DMS153 treated with DMSO at 0.1 percent for 48 hours (cell line): ENCODE measurements around the gene DKC1.

Source experiments
- DNase-seq: peaks from one replicate; lab custom pipeline; 2025; ENCODE audit not compliant: unreplicated experiment; lab: John Stamatoyannopoulos, UW

The DKC1 gene

DNA sequence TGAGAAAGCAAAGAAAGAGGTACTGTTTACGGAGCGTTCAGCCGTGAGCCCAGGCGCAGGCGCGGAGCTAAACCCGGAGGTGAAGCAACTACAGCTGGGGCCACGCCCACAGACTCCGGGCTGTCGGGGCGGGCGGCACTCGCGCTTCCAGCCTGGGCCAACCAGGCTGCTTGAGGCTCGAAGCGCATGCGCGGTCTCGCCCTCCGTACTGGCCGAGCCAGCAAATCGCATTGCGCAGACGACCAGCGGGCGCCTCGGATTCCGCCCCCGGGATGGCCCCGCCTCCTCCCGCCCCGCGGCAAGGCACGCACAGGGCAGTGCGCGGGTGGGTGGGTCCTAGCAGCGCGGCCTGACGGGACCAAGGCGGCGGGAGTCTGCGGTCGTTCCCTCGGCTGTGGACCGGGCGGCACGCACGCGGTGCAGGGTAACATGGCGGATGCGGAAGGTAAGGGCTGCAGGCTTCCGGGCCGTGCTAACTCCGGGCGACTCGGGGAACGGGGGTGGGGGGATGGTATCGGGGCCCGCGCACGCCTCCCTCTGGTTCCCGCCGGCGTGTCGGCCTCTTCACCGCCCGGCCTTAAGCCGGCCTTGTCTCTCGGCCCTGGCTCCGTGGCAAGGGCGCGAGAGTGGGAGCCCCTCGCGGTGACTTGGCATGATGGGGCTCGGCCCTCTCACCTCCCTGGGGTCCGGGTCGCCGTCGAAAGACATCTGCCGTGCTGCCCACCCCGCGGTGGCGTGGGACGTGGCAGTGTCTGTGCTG, at the start of gene DKC1:
Gene DKC1, plus strand, starts transcription at position 328 of the 760 bp plus-strand sequence. Its CDS starts 102 bp downstream, at position 430.
- peak; percentile 97 for DNase-seq

DNA sequence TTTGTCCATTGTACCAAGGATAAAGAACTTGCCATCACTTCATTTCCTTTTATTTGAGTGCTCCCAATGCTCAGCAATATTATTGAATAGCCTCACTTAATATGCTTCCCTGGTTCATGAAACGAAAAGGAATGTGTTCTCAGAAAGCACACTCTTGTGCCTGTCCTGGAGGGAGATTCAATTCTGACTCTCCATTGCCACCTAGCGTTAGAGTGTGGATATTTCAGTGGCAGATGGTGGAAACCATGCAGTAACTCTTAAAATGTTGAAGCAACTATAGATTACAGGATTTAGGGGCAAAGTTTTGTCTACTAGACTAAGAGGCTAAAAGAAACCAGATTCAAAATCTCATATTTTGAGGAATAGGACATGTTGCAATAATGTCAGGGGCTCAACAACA, 47.7 kb upstream of the DKC1 start:
- peak; percentile 48 for DNase-seq

DNA sequence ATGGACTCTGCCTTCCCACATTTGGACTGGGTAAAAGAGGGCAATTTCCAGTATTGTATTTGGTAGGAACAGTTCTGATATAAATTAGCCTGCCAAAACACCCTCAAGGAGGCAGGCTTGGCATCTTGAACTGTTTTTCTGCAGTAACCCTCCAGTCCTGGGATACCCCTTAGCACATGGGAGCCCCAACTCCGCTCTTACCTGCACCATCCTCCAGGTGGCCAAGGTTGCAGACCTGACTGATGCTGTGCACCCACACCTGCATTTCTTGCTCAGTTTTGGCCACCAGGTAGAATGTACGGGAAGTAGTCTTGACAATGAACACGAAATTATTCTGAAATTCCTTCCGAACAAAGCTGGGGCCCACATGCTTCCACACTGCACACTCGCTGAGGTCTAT, 46.8 kb upstream of the DKC1 start:
- DNase-seq: no peak

DNA sequence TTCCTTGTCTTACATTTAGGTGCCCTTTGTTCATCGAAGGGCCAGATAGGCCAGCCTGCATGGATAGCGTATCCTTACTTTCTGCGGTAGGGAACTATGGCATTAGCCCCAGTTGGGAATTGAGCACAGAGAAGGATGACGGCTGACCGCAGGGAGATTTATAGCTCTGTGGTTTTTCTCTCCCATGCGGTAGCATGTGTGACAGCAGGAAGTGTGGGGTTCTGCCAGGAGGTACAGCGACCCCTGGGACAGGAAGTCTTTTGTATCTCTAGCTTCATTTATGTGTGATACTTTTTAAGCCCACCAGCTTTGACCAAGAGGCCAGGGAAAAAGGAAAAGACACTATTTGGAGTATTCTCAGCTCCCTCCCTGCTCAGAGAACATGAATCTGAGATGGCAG, 44.8 kb upstream of the DKC1 start:
- DNase-seq: peak; percentile 71

DNA sequence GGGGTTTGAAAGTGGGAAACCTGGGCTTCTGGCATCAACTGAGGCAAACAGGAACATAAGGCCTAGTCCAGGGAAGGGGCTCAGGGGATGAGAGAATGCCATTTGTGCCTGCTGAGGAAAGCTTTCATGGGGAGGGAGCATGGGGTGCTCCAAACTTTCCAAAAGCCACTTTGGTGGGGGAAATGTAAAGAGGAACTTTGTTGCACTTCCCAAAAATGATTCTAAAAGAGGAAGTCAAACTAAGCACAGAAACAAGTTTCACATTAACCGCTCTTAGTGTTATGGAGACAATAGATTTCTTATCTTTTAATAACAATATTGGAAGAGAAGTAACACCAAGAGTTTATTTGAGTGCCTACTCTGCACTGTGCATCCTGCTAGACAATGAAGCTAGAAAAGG, 44.0 kb upstream of the DKC1 start:
- no peak for DNase-seq

DNA sequence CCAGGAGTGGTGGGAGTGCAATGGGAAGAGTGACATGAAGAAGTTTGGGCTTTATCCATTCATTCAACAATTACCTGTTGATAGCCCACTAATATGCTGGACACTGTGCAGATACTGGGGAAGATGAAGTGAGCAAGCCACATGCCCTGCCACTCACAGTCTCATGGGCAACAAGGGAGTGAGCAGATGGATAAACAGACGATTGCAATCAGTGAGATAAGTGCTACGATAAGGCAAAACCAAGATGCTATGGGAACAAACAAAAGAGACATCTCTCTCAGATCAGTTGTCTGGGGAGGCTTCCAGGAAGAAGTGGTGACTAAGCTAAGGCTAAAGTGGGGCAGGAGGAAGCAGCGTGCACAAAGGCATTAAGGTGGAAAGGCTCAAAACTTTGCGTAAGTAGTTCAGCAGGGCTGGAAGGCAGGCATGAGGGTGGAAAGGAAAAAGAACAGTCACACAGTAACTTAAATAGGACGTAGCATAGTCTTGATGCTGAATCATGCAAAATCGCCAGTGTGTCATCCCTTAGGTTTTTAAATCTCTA, 43.5 kb upstream of the DKC1 start:
- no peak for DNase-seq

DNA sequence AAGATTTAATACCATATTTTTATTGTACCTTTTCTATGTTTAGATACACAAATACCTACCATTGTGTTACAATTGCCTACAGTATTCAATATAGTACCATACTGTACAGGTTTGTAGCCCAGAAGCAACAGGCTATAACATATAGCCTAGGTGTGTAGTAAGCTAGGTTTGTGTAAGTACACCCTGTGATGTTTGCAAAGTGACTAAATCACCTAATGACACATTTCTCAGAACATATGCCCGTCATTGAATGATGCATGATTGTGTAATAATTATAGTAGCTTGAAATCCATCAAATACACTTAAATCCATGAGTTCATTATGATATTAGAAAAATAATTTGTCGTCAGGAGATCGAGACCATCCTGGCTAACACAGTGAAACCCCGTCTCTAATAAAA, 42.6 kb upstream of the DKC1 start:
- DNase-seq: no peak

DNA sequence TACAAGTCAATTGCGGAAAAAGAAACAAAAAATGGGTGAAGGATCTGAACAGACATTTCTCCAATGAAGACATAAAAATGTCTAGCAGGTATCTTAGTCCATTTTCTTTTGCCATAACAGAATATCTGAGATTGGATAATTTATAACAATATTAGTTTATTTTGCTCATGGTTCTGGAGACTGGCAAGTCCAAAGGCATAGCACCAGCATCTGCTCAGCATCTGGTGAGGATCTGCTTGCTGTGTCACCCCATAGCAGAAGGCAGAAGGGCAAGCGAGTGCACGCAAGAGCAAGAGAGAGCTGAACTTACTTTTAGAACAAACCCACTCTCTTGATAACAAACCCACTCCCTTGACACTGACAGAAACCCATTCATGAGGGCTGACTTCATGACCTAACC, 41.5 kb upstream of the DKC1 start:
- no peak for DNase-seq

DNA sequence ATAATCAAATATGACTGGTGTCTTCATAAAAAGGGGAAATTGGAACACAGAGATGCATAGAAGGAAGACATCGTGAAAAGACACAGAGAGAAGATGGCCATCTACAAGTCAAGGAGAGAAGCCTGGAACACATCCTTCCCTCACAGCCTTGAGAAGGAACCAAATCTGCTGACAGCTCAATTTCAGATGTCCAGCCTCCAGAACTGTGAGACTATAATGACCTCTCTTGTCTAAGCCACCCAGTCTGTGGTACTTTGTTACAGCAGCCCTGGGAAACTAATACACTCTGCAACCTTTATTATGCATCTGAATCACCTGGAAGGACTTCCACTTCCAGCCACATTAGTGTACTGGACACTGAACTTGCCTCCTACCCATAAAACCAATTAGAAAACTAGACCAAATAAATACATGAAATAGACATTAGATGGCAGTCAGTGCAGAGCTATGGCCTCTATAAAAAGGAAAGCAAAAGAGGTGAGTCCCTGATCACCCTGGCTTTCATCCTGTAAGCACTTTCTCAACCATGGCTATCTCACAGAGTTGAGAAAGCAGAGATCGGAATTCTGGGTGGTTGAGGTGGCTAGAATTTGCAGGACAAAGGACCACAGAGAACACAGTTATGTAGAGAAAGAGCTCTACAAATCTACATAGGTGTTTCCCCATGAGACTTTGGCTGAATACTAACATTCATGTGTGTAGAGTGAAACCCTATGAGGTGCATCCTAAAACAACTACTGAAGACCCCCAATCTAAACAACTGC, 37.5 kb upstream of the DKC1 start:
- no peak for DNase-seq

DNA sequence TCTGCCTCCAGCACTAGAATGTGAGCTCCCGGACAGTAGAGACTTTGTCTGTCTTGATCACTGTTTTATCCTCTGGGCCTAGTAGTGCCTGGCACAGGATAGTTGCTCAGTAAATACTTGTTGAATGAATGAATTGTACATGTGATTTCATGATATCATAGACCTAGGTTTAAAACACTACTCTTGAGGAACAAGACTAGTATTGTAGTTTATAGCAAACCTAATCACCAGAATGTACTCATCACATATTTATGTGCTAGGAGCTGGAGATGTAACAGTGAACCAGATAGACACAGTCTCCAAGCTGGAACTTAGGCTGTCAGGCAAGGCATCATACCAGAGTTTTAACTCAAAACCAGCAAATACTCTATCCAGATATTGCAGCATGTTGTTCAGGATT, 35.2 kb upstream of the DKC1 start:
- DNase-seq: no peak

DNA sequence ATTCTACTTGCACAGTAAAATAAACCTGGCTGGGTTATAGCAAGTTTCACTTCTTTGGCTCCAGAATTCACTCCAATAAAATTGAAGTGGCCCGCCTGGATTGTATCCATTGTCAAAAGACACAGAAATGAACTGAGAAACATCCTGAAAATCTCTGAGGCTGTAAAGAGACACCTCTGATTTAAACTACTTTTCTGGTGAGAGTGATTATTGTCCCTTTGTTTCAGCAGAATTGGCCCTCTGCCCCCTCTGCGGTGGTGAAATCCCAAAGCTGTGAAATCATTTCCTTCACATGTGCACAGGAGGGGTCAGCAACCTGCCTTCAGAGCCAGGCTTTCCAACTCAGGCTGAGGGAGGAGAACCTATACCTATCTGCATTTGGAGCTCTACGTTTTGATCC, 34.8 kb upstream of the DKC1 start:
- DNase-seq: no peak

DNA sequence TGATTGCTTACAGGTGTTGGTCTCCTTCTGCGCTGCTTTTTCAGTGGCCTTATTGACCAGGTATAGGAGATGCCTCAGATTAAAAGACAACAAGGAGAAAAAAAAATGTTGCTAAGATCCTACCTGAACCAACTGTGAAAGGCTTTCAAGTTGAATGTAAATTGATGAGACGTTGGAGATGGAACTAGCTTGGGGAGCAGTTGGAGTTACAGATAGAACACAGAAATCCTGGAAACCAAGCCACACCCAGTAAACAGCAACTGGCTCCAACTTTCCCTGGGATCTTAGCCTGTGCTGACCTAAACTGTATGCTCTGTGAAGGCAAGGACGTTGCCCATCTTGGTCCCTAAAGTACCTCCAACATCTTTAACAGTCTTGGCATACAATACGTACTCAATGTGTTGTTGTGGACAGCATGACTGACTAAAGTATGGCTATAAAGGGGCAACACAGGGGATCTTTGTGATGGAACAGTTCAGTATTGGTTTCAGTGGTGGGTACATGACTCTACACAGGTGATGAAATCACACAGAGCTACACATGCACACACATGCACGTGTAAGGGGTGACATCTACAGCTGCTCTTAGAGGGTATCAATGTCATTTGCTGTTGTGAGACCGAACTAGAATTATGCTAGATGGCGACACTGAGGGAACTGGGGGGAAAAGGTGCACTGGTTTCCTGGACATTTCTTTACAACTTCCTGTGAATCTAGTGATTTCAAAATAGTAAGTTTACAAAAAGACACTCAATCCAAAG, 34.1 kb upstream of the DKC1 start:
- DNase-seq: no peak

DNA sequence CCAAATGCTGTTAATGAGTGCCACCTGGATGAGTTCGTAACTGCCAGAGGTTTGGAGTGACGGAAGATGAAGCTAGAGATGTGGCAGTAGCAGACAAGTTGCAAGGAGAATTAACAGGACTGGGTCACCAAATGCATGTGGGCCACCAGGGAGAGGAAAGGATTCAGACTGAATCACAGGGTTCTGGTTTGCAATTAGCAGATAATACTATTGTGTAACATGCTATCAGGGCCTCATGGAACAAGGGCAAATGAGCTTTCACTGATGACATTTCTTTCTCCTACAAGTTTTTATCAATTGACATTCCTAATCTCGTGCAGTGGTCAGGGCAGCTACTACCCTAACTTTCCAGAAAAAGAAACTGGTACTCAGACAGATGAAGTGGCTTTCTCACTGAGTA, 33.2 kb upstream of the DKC1 start:
- no peak for DNase-seq

DNA sequence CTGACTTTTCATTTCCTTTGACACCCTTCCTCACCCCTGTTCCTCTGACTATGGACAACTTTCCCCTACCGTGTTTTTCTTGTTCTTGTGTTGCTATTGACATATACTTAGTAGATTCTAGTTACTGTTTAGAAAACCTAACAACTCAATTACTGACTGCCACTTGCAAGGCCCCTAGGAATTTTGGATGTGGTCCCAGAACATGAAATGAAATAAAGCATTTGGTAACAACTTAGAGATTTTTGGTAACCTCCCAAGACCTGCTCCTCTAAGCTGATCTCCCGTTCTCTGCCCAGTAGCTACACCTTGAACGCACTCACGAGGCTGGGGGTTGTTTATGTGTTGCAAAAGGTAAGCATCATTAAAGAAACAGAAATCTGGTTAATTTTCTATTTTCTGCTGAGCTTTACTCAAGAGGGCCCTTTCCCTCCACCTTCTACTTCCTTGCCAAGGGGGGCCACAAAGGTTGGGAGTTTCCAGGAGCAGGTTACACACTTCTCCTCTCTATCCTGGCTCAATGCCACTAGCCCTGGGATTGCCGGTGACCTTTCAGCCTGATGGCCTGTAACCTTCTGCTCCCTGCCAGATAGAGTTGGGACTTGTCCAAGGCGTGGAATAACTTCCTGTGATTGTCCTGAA, 32.3 kb upstream of the DKC1 start:
- DNase-seq: no peak

DNA sequence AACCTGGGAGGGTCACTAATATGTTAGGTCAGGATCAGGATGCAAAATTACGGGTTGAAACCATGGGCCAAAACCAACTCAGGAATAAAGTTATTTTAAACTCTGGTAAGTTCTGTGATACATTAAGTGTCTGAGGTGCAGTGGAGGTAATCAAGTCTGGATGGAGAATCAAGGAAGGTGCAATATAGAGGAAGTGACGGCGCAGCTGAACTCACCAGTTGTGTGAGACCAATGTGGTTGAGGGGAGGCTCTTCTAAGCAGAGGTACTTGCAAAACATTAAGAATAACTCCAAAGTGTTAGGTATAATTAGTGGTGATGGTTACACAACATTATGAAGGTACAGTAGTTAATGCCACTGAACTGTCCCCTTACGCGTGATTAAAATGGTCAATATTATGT, 31.5 kb upstream of the DKC1 start:
- DNase-seq: no peak

DNA sequence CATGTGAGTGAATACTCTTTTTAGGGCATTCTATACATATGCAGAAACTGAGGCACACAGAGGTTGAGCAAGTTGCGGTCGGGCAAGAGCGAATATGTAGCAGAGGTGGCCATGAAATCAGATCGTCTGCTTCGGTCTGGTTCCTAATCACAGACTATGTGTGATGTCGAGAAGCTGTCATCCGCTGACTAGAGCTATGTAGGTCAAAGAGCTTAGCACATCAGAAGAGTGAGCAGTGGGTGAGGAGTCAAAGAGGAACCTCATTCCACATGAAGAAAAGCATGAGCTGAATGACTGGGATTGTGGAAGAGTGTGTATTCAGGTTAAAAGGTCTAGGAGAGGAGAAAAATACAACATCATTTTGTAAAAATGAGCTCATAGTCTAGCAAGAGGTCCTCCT, 30.8 kb upstream of the DKC1 start:
- DNase-seq: no peak

DNA sequence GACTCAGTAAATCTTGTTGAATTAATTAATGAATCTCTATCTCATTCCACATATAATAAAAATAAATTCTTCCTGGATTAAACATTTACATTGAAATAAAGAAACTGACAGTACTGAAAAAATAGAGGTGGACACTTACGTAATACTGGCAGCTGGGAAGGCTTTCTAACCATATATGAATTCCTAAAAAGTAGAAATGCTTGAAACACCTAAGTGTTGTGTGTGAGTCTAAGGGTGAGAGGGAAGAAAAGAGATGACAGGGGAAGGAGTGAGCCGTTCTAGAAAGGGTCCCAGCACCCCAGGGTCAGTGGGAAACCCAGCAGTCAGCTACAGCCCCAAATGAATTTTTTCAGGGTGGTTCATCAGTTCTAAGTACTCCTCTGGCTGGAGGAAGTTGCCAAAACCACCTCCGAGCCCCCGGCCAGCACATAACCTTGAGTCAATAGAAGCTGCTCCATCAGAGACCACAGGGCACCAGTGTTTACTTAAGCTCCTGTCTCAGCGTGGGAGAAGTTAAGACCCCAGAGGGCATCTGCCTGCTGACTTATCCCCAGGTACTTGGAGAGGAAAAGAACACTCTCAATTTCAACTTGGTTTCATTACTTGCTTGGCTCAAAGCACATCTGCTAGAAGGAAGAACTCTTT, 30.1 kb upstream of the DKC1 start:
- no peak for DNase-seq

DNA sequence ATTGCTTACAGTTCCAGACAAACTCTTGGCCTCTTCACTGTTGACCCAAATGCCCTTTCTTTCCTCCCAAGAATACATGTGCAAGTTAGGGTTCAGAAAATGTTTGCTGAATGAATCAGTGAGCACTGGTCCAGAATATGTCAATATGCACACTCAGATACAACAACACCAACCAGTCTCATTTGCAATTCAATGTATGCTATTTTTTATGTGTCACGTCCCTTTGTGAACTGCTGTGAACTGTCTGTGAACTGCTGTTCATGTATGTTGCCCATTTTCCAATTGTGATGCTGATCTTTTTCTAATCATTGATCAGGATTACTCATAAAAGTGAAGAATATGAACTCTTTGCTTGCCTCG, 29.6 kb upstream of the DKC1 start:
- no peak for DNase-seq

DNA sequence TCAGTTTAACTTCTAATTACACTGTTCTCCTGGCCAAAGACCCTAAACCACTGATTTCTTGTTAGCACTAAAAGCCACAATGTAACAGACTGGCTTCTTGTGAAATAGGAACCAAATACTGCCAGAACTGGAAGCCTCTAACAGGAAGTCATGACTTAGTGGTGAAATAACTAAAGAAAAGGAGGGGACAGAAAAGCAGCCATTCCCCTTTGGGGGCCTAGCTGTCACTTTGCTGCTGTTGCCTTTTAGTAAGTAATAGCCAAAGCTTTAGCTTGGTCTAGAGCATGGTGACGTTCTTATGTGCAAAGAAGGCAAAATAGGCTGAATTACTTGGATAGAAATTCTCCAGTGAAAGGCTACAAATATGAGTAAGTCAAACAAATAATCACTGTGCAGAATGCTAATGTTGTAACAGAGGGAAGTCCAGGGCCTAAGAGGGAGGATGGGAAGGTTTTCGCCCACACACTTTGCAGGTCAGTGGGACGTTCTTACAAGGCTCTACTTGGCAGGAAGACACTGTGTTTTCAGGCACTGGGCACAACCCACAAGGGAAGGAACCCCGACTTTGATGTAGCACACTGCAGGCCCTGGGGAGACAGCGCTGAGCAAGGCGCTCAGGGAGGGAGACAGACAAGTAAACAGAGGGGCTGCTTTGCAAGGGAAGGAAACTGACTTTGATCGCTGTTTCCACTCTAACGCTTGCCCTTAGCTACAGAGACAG, 28.4 kb upstream of the DKC1 start:
- DNase-seq: no peak
